ENCODE data around the gene ANO9.

ANO9 gene

DNA sequence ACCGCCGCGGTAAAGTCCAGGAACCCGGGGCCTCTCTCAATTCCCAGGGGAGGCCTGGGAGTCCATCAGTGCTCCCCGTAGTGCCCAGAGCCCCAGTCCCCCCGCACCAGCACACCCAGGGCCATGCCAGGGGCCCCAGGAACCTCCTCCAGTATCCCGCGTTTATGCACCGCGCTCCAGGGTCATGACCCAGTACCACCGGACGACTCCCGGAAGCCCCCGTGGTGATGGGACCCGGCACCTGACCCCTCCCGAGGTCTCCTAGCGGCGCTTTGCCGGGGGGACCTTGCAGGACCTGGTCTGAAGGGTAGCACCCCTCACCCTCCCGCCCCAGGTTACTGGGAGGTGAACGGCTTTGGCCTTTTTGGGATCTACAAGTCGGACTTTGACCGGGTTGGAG, 61.3 kb downstream of the ANO9 start:
- H3K9me3 Mint-ChIP-seq, result no peaks in the 10 kb centered on the region
- DNase-seq (ENCODE audit: low spot score in 2 of 2) (no peak), ATAC-seq (replicated peaks; ENCODE audit: extremely low read depth, poor library complexity, severe bottlenecking) (no peak)
- H3K27me3 Mint-ChIP-seq, result peaks cover 17% of the 10 kb centered on the region
- peaks cover 3% of the 10 kb centered on the region for H3K36me3 Mint-ChIP-seq (ENCODE audit: insufficient read depth)
- H3K27ac Mint-ChIP-seq (ENCODE audit: low read depth), result no peak overlapping the region
- H3K4me1 Mint-ChIP-seq, result peaks cover 4% of the 10 kb centered on the region
- H3K4me3 Mint-ChIP-seq, result no peak overlapping the region

GRCh38 chr11:380095-380480, 61.7 kb downstream of the ANO9 start:
- H3K27me3 Mint-ChIP-seq, result peaks cover 17% of the 10 kb centered on the region
- no peak overlapping the region for H3K4me3 Mint-ChIP-seq
- peaks cover 3% of the 10 kb centered on the region for H3K36me3 Mint-ChIP-seq (ENCODE audit: insufficient read depth)
- no peaks in the 10 kb centered on the region for H3K9me3 Mint-ChIP-seq
- ATAC-seq (replicated peaks; ENCODE audit: extremely low read depth, poor library complexity, severe bottlenecking) (no peak), DNase-seq (ENCODE audit: low spot score in 2 of 2) (no peak)
- H3K27ac Mint-ChIP-seq (ENCODE audit: low read depth), result no peak overlapping the region
- peaks cover 4% of the 10 kb centered on the region for H3K4me1 Mint-ChIP-seq

GRCh38 chr11:379205-380094, 62.4 kb downstream of the ANO9 start:
- Mint-ChIP-seq H3K36me3 (ENCODE audit: insufficient read depth) (peaks cover 3% of the 10 kb centered on the region), H3K4me3 (no peak overlapping the region), H3K27me3 (peaks cover 17% of the 10 kb centered on the region), H3K4me1 (peaks cover 4% of the 10 kb centered on the region), H3K27ac (ENCODE audit: low read depth) (no peak overlapping the region), H3K9me3 (no peaks in the 10 kb centered on the region)
- DNase-seq (ENCODE audit: low spot score in 2 of 2), result no peak
- ATAC-seq (replicated peaks; ENCODE audit: extremely low read depth, poor library complexity, severe bottlenecking), result no peak

- H3K27ac Mint-ChIP-seq (ENCODE audit: low read depth), result no peak overlapping the region
- DNase-seq (ENCODE audit: low spot score in 2 of 2), result no peak
- H3K4me1 Mint-ChIP-seq, result peaks cover 12% of the 10 kb centered on the region
- ATAC-seq (replicated peaks; ENCODE audit: extremely low read depth, poor library complexity, severe bottlenecking), result no peak
- H3K27me3 Mint-ChIP-seq, result peaks cover 17% of the 10 kb centered on the region
- H3K9me3 Mint-ChIP-seq, result no peaks in the 10 kb centered on the region
- H3K36me3 Mint-ChIP-seq (ENCODE audit: insufficient read depth), result peaks cover 3% of the 10 kb centered on the region
- H3K4me3 Mint-ChIP-seq, result no peak overlapping the region
These were observed 63.8 kb downstream of the ANO9 start for GRCh38 chr11:377883-378500.

DNA sequence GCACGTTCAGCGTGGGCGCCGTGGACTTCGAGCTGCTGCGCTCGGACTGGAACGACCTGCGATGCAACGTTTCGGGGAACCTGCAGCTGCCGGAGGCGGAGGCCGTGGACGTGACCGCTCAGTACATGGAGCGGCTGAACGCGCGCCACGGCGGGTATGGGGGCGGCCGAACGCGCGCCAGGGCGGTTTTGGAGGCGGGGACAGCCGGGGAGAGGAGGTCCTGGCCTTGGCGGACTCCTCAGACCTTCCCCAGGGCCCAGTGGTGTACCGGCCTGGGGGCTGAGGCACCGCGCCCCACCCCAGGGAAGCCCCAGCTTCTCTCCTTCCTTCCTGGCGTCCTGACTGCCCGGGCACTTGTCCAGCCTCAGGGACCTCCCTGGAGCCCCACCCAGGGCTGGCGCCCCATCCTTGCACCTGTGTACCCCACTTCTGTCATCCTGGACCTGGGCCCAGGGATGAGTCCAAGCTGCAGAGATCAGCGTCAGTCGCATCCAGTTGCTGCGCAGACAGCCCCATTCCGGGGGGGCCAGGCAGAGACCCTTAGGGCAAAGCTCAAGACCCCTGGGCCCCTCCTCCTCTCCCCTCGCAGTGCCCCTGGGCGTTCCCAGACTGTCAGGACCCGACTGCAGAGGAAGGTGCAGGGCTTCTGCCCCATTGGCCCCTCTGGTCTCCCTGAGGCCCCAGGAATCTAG, 64.5 kb downstream of the ANO9 start:
- Mint-ChIP-seq H3K27me3 (peaks cover 17% of the 10 kb centered on the region), H3K9me3 (no peaks in the 10 kb centered on the region), H3K4me3 (no peak overlapping the region), H3K27ac (ENCODE audit: low read depth) (no peak overlapping the region), H3K4me1 (peaks cover 11% of the 10 kb centered on the region), H3K36me3 (ENCODE audit: insufficient read depth) (peaks cover 2% of the 10 kb centered on the region)
- ATAC-seq (replicated peaks; ENCODE audit: extremely low read depth, poor library complexity, severe bottlenecking) (no peak), DNase-seq (ENCODE audit: low spot score in 2 of 2) (no peak)

DNA sequence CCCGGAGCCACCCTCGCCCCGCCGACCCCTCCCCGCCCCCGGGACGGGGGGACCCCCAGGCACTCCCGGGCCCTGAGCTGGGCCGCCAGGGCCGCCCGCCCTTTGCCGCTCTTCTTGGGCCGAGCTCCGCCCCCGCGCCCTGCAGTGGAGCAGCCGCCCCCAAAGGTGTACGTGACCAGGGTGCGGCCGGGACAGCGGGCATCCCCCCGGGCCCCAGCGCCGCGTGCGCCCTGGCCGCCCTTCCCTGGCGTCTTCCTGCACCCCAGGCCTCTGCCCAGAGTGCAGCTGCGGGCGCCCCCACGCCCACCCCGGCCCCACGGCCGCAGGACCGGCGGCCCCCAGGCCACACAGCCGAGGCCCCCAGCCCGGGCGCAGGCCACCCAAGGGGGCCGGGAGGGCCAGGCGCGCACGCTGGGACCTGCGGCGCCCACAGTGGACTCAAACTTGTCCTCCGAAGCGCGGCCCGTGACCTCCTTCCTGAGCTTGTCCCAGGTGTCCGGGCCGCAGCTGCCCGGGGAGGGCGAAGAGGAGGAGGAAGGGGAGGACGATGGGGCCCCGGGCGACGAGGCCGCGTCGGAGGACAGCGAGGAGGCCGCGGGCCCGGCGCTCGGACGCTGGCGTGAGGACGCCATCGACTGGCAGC, 65.2 kb downstream of the ANO9 start:
- Mint-ChIP-seq H3K27ac (ENCODE audit: low read depth) (no peak overlapping the region), H3K9me3 (no peaks in the 10 kb centered on the region), H3K27me3 (peaks cover 18% of the 10 kb centered on the region), H3K4me3 (no peak overlapping the region), H3K36me3 (ENCODE audit: insufficient read depth) (peaks cover 3% of the 10 kb centered on the region), H3K4me1 (peaks cover 11% of the 10 kb centered on the region)
- DNase-seq (ENCODE audit: low spot score in 2 of 2) (no peak), ATAC-seq (replicated peaks; ENCODE audit: extremely low read depth, poor library complexity, severe bottlenecking) (no peak)

DNA sequence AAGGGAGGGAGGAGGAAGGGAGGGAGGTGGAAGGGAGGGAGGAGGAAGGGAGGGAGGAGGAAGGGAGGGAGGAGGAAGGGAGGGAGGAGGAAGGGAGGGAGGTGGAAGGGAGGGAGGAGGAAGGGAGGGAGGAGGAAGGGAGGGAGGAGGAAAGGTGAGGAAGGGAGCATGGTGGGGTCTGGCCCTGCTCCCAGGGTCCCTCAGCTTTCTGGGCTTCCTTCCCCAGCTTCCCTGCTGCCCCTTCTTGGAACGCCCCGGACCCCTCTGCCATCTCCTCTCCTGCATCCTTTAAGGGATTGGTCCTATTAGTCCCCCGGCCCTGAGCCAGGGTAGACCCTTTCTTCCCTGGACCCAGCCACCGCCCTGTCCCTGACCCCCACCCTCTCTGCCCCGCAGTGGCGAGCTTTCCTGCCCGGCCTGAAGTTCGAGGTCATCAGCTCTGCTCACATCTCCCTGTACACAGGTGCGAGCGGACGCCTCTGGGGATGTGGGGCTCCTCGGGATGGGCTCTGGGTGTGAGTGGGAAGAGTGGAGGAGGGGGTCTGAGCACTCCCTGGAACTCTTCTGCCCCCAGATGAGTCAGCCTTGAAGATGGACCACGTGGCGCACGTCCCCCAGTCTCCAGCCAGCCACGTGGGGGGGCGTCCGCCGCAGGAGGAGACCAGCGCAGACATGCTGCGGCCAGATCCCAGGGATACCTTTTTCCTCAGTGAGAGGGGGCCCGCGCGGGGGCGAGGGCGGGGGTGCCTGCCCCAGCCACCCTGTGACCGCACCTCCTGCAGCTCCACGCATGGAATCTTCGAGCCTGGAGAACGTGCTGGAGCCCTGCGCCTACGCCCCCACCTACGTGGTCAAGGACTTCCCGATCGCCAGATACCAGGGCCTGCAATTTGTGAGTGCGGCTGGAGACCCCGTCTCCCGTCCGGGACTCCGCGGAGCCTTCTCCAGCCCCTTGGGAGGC, 66.5 kb downstream of the ANO9 start:
- Mint-ChIP-seq H3K36me3 (ENCODE audit: insufficient read depth) (peaks cover 4% of the 10 kb centered on the region), H3K9me3 (no peaks in the 10 kb centered on the region), H3K4me1 (peaks cover 19% of the 10 kb centered on the region), H3K27ac (ENCODE audit: low read depth) (no peak overlapping the region), H3K27me3 (peaks cover 31% of the 10 kb centered on the region), H3K4me3 (no peak overlapping the region)
- no peak for DNase-seq (ENCODE audit: low spot score in 2 of 2)
- no peak for ATAC-seq (replicated peaks; ENCODE audit: extremely low read depth, poor library complexity, severe bottlenecking)

GRCh38 chr11:373716-374551, 67.9 kb downstream of the ANO9 start:
- DNase-seq (ENCODE audit: low spot score in 2 of 2), result no peak
- peak overlapping the region; percentile 80 for H3K27ac Mint-ChIP-seq (ENCODE audit: low read depth)
- H3K36me3 Mint-ChIP-seq (ENCODE audit: insufficient read depth), result peaks cover 5% of the 10 kb centered on the region

GRCh38 chr11:372809-373715, 68.7 kb downstream of the ANO9 start:
- no peak for ATAC-seq (replicated peaks; ENCODE audit: extremely low read depth, poor library complexity, severe bottlenecking)
- no peaks in the 10 kb centered on the region for H3K9me3 Mint-ChIP-seq
- no peak overlapping the region for H3K27ac Mint-ChIP-seq (ENCODE audit: low read depth)
- peaks cover 30% of the 10 kb centered on the region for H3K27me3 Mint-ChIP-seq
- DNase-seq (ENCODE audit: low spot score in 2 of 2), result no peak
- peaks cover 30% of the 10 kb centered on the region for H3K4me1 Mint-ChIP-seq
- peaks cover 6% of the 10 kb centered on the region for H3K36me3 Mint-ChIP-seq (ENCODE audit: insufficient read depth)
- H3K4me3 Mint-ChIP-seq, result no peak overlapping the region

More at GRCh38 chr11:373716-374551, 67.9 kb downstream of the ANO9 start:
- no peak for ATAC-seq (replicated peaks; ENCODE audit: extremely low read depth, poor library complexity, severe bottlenecking)
- Mint-ChIP-seq H3K27me3 (peaks cover 30% of the 10 kb centered on the region), H3K4me3 (no peak overlapping the region), H3K4me1 (peaks cover 22% of the 10 kb centered on the region), H3K9me3 (no peaks in the 10 kb centered on the region)

DNA sequence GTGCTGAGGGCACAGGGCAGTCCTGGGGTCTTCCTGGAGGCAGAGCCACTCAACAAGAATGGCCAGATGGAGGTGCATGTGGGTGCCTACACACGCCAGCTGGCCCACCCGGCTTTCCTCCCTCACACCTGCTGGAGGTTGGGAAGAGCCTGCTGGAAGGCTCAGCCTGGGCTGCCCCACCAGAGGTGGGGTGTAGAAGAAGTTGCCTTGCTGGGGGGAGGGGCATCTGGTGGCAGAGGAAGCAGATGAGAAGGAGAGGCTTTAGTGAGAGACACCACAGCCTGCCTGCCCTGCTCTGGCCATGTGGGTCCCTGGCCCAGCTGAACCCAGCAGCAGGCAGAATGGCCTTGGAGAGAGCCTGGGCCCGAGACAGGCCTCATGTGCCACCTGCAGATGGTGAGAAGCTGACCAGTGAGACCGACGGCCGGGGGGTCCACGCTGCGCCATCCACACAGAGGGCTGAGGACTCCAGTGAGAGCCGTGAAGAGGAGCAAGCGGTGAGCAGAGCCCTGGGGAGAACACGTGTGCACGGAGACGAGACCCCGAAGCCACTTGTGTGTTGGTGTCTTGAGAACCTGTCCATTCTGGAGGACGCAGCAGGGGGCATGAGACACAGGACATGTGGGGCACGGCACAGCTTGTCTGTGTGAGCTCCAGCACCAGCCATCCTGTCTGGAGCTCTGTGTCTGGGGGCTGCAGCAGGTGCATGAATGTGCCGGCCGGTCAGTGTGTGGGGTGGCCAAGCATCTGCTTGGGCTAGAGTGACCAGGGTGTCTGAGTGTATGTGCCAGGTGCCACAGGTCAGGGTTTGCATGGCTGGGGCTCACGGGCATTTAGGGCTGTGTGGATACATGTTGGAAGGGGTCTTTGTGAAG, 69.9 kb downstream of the ANO9 start:
- H3K36me3 Mint-ChIP-seq (ENCODE audit: insufficient read depth), result peaks cover 8% of the 10 kb centered on the region
- H3K4me3 Mint-ChIP-seq, result no peak overlapping the region
- H3K27me3 Mint-ChIP-seq, result peaks cover 36% of the 10 kb centered on the region
- no peaks in the 10 kb centered on the region for H3K9me3 Mint-ChIP-seq
- ATAC-seq (replicated peaks; ENCODE audit: extremely low read depth, poor library complexity, severe bottlenecking) (no peak), DNase-seq (ENCODE audit: low spot score in 2 of 2) (no peak)
- peak overlapping the region; percentile 64 for H3K27ac Mint-ChIP-seq (ENCODE audit: low read depth)
- H3K4me1 Mint-ChIP-seq, result peaks cover 33% of the 10 kb centered on the region
